Right lobe of liver (tissue), 6 donors: ENCODE results near the gene TSFM. TPM values are rescaled to one million over a fixed set of nuclear protein-coding genes. Genes with fewer than 3 reads are reported as not detected.

Experiments
- ATAC-seq, 4 donors: fragments of 200-7000 bp; cut with Tn5 transposase; one replicate each; pipeline ENCODE4 v1.9.1; 2020; ENCODE audit warnings: mild to moderate bottlenecking in 4 of 4, moderate library complexity in 4 of 4
- DNase-seq, 3 donors: peaks; one replicate each; pipeline ENCODE4 v3.0.0-alpha.2; 2020
- H3K27ac ChIP-seq, 3 donors: fragments of 200-600 bp; one replicate each; pipeline ENCODE4 v1.8.0; 2022
- H3K27me3 ChIP-seq, 2 donors: fragments of 200-600 bp; one replicate each; pipeline ENCODE4 v1.8.0; 2022
- H3K36me3 ChIP-seq, 4 donors: fragments of 200-600 bp; sonication (generic) in 1 of 4; one replicate each; pipeline versions ENCODE4 v1.5.1 to v1.8.0; 2017 to 2022; ENCODE audit warnings: control low read depth in 1 of 4
- H3K4me1 ChIP-seq, 4 donors: fragments of 200-600 bp; sonication (generic) in 1 of 4; one replicate each; pipeline versions ENCODE4 v1.5.1 to v1.8.0; 2017 to 2022; ENCODE audit warnings: control low read depth in 1 of 4
- H3K4me3 ChIP-seq, 3 donors: fragments of 200-600 bp; one replicate each; pipeline ENCODE4 v1.8.0; 2022
- H3K9me3 ChIP-seq, 4 donors: fragments of 200-600 bp; sonication (generic) in 1 of 4; one replicate each; pipeline versions ENCODE4 v1.5.1 to v1.8.0; 2017 to 2022; ENCODE audit warnings: control low read depth in 1 of 4
- CTCF ChIP-seq, 4 donors: fragments of 200-600 bp in 3 of 4; fragments of 450-650 bp in 1 of 4; IDR thresholded peaks; one replicate each; pipeline versions ENCODE4 v1.5.1 to v1.8.0; 2016 to 2022; ENCODE audit warnings: antibody characterized with exemption in 4 of 4, mild to moderate bottlenecking in 2 of 4
- POLR2A ChIP-seq: fragments of 450-650 bp; IDR thresholded peaks from one replicate; pipeline ENCODE4 v1.6.1; 2017; ENCODE audit warnings: antibody characterized with exemption, mild to moderate bottlenecking
- WGBS: methylation state at CpG from one replicate; pipeline ENCODE4 v1.1.6; 2018; ENCODE audit warnings: low coverage, low lambda C conversion rate; ENCODE audit not compliant: insufficient coverage; ENCODE audit errors: missing lambda C conversion rate; 5-methylcytosine and 5-hydroxymethylcytosine counted together
- intact Hi-C, 2 donors: fragments of 100-400 bp; cut with DNase I; formaldehyde crosslinking; loops; one replicate each; pipeline versions ENCODE4 v1.11.2 to v1.14.1; 2022
- total RNA-seq, 6 experiments: library from RNA; depleted of rRNA in 2 of 6; stranded (reverse); fragments of >200 nt in 2 of 6; fragmentation: NEBNext Ultra II Directional in 3 of 6; extraction: Animal tissue kit (Norgen Biotek cat#: 25700) in 3 of 6; gene quantifications; one replicate each; pipeline versions ENCODE4 v1.1.0 to v1.2.4, GENCODE V29; 2016 to 2023
- donor health status: DM: no; HTN: yes; CAD: no.
- donor health status: DM: no; HTN: no; CAD: no.
- donor health status: DM: no; HTN: no; CAD: no.
- donor health status: DM: no; HTN: yes; CAD: no.
- donor health status: DM: no; HTN: yes; CAD: no.

Gene TSFM
- total RNA-seq, 6 experiments from 2014 or later = 25.6 to 40.2 (median 30.9) TPM

GRCh38 chr12:57809425-57809824 lies 26.8 kb downstream of the TSFM start:
- Histone ChIP-seq H3K27me3 (no peaks in the 10 kb centered on the region), H3K27ac (no peak overlapping the region), H3K36me3 (peaks cover 0 to 65% (median 9%) of the 10 kb centered on the region in 4 donors), H3K9me3 (no peaks in the 10 kb centered on the region), H3K4me1 (peaks cover 0 to 4% (median 0%) of the 10 kb centered on the region in 4 donors), H3K4me3 (no peak overlapping the region)
- no peak for ATAC-seq
- no peak for DNase-seq
- WGBS = 86% methylated on average over 3 of the region's 3 CpGs
- TF ChIP-seq POLR2A (no peak), CTCF (IDR thresholded peaks at IDR 0.05) (no peak)
- intact Hi-C loops = loop anchor here in 1 of 2 donors (10.0 kb wide), 1 partner anchor 95 kb away; no protein-coding TSS in a partner anchor

- Histone ChIP-seq H3K36me3 (peaks cover 0 to 56% (median 9%) of the 10 kb centered on the region in 4 donors), H3K9me3 (no peaks in the 10 kb centered on the region), H3K27ac (no peak overlapping the region), H3K4me1 (peaks cover 0 to 11% (median 0%) of the 10 kb centered on the region in 4 donors), H3K27me3 (no peaks in the 10 kb centered on the region), H3K4me3 (no peak overlapping the region)
- ATAC-seq (no peak), DNase-seq (no peak)
- TF ChIP-seq CTCF (IDR thresholded peaks at IDR 0.05) (no peak), POLR2A (no peak)
- intact Hi-C loops = no loop called here
- WGBS = 97% methylated on average over 5 of the region's 5 CpGs
Measured at GRCh38 chr12:57810450-57810849, 27.9 kb downstream of the TSFM start.

GRCh38 chr12:57811028-57811755 lies 28.6 kb downstream of the TSFM start:
- no peak for ATAC-seq
- Histone ChIP-seq H3K36me3 (peaks cover 0 to 52% (median 9%) of the 10 kb centered on the region in 4 donors), H3K27ac (no peak overlapping the region), H3K9me3 (no peaks in the 10 kb centered on the region), H3K27me3 (no peaks in the 10 kb centered on the region), H3K4me3 (no peak overlapping the region), H3K4me1 (peaks cover 0 to 11% (median 0%) of the 10 kb centered on the region in 4 donors)
- no peak for DNase-seq
- intact Hi-C loops = no loop called here
- TF ChIP-seq CTCF (IDR thresholded peaks at IDR 0.05) (no peak), POLR2A (no peak)
- WGBS = 91% methylated on average over 6 of the region's 10 CpGs

- 87% methylated on average over 5 of the region's 14 CpGs for WGBS
- Histone ChIP-seq H3K4me3 (no peak overlapping the region), H3K9me3 (no peaks in the 10 kb centered on the region), H3K36me3 (peaks cover 0 to 33% (median 5%) of the 10 kb centered on the region in 4 donors), H3K27ac (no peak overlapping the region), H3K4me1 (peaks cover 0 to 25% (median 0%) of the 10 kb centered on the region in 4 donors), H3K27me3 (no peaks in the 10 kb centered on the region)
- TF ChIP-seq POLR2A = no peak
- no peak for TF ChIP-seq CTCF (IDR thresholded peaks at IDR 0.05)
- ATAC-seq (no peak), DNase-seq (no peak)
- intact Hi-C loops = no loop called here
Measured at GRCh38 chr12:57813111-57813970, 30.8 kb downstream of the TSFM start.
